ENCODE data around the gene POC1B. TPM values are rescaled to one million over a fixed set of nuclear protein-coding genes. Genes with fewer than 3 reads are reported as not detected.

POC1B gene
- total RNA-seq, 2 experiments from 2014 or later, result 18.8 to 19.2 TPM

GRCh38 chr12:89413234-89413633 is 112.6 kb downstream of the POC1B start:
- H3K4me1 Mint-ChIP-seq, result no peaks in the 10 kb centered on the region

GRCh38 chr12:89412665-89413064 is 113.2 kb downstream of the POC1B start:
- Mint-ChIP-seq H3K27ac (no peak overlapping the region), H3K9me3 (peaks cover 3% of the 10 kb centered on the region), H3K36me3 (peaks cover 6% of the 10 kb centered on the region), H3K4me1 (no peaks in the 10 kb centered on the region), H3K27me3 (no peaks in the 10 kb centered on the region), H3K4me3 (no peak overlapping the region)
- DNase-seq, result no peak

More at GRCh38 chr12:89413234-89413633, 112.6 kb downstream of the POC1B start:
- H3K27me3 Mint-ChIP-seq, result no peaks in the 10 kb centered on the region
- no peak for DNase-seq
- H3K9me3 Mint-ChIP-seq, result no peaks in the 10 kb centered on the region
- H3K27ac Mint-ChIP-seq, result no peak overlapping the region
- no peak overlapping the region for H3K4me3 Mint-ChIP-seq
- H3K36me3 Mint-ChIP-seq, result peaks cover 11% of the 10 kb centered on the region

GRCh38 chr12:89411846-89412245 is 114.0 kb downstream of the POC1B start:
- Mint-ChIP-seq H3K9me3 (peaks cover 3% of the 10 kb centered on the region), H3K4me3 (no peak overlapping the region), H3K36me3 (peaks cover 6% of the 10 kb centered on the region), H3K4me1 (no peaks in the 10 kb centered on the region), H3K27me3 (no peaks in the 10 kb centered on the region), H3K27ac (peak overlapping the region; percentile 2)
- no peak for DNase-seq

GRCh38 chr12:89411234-89411633 is 114.6 kb downstream of the POC1B start:
- no peaks in the 10 kb centered on the region for H3K27me3 Mint-ChIP-seq
- H3K36me3 Mint-ChIP-seq, result peaks cover 6% of the 10 kb centered on the region
- DNase-seq, result no peak
- H3K4me3 Mint-ChIP-seq, result no peak overlapping the region
- no peaks in the 10 kb centered on the region for H3K4me1 Mint-ChIP-seq
- no peak overlapping the region for H3K27ac Mint-ChIP-seq
- peaks cover 3% of the 10 kb centered on the region for H3K9me3 Mint-ChIP-seq

GRCh38 chr12:89405626-89406345 is 120.1 kb downstream of the POC1B start:
- H3K36me3 Mint-ChIP-seq, result peaks cover 13% of the 10 kb centered on the region

GRCh38 chr12:89401433-89402058 is 124.3 kb downstream of the POC1B start:
- Mint-ChIP-seq H3K9me3 (peaks cover 4% of the 10 kb centered on the region), H3K27me3 (no peaks in the 10 kb centered on the region), H3K4me3 (no peak overlapping the region), H3K4me1 (peaks cover 15% of the 10 kb centered on the region), H3K27ac (no peak overlapping the region), H3K36me3 (peaks cover 12% of the 10 kb centered on the region)
- no peak for DNase-seq

More at GRCh38 chr12:89405626-89406345, 120.1 kb downstream of the POC1B start:
- no peak for DNase-seq
- Mint-ChIP-seq H3K27ac (no peak overlapping the region), H3K4me3 (no peak overlapping the region), H3K27me3 (no peaks in the 10 kb centered on the region), H3K4me1 (no peaks in the 10 kb centered on the region), H3K9me3 (peaks cover 6% of the 10 kb centered on the region)

GRCh38 chr12:89400415-89400814 is 125.4 kb downstream of the POC1B start:
- peaks cover 12% of the 10 kb centered on the region for H3K36me3 Mint-ChIP-seq
- no peak overlapping the region for H3K4me3 Mint-ChIP-seq
- H3K4me1 Mint-ChIP-seq, result peaks cover 18% of the 10 kb centered on the region
- no peak overlapping the region for H3K27ac Mint-ChIP-seq
- H3K9me3 Mint-ChIP-seq, result peaks cover 4% of the 10 kb centered on the region
- DNase-seq, result no peak
- H3K27me3 Mint-ChIP-seq, result no peaks in the 10 kb centered on the region

- H3K9me3 Mint-ChIP-seq, result no peaks in the 10 kb centered on the region
- H3K36me3 Mint-ChIP-seq, result peaks cover 7% of the 10 kb centered on the region
- peaks cover 24% of the 10 kb centered on the region for H3K4me1 Mint-ChIP-seq
- no peak overlapping the region for H3K27ac Mint-ChIP-seq
- DNase-seq, result no peak
- no peaks in the 10 kb centered on the region for H3K27me3 Mint-ChIP-seq
- no peak overlapping the region for H3K4me3 Mint-ChIP-seq
These were observed 130.1 kb downstream of the POC1B start for GRCh38 chr12:89395712-89396111.

GRCh38 chr12:89393551-89394121 is 132.2 kb downstream of the POC1B start:
- H3K27me3 Mint-ChIP-seq, result no peaks in the 10 kb centered on the region
- no peak for DNase-seq
- H3K9me3 Mint-ChIP-seq, result no peaks in the 10 kb centered on the region
- H3K4me1 Mint-ChIP-seq, result peaks cover 33% of the 10 kb centered on the region
- H3K4me3 Mint-ChIP-seq, result no peak overlapping the region
- H3K27ac Mint-ChIP-seq, result no peak overlapping the region
- H3K36me3 Mint-ChIP-seq, result peaks cover 4% of the 10 kb centered on the region

- H3K9me3 Mint-ChIP-seq, result no peaks in the 10 kb centered on the region
- DNase-seq, result no peak
- peaks cover 2% of the 10 kb centered on the region for H3K36me3 Mint-ChIP-seq
- H3K4me3 Mint-ChIP-seq, result no peak overlapping the region
- H3K27me3 Mint-ChIP-seq, result no peaks in the 10 kb centered on the region
- peaks cover 22% of the 10 kb centered on the region for H3K4me1 Mint-ChIP-seq
- no peak overlapping the region for H3K27ac Mint-ChIP-seq
These were observed 133.5 kb downstream of the POC1B start for GRCh38 chr12:89392391-89392790.

- Mint-ChIP-seq H3K27me3 (no peaks in the 10 kb centered on the region), H3K9me3 (no peaks in the 10 kb centered on the region), H3K36me3 (peaks cover 2% of the 10 kb centered on the region), H3K27ac (no peak overlapping the region), H3K4me3 (no peak overlapping the region), H3K4me1 (peaks cover 19% of the 10 kb centered on the region)
- no peak for DNase-seq
These were observed 134.0 kb downstream of the POC1B start for GRCh38 chr12:89391726-89392336.

- Mint-ChIP-seq H3K4me1 (peaks cover 15% of the 10 kb centered on the region), H3K9me3 (no peaks in the 10 kb centered on the region), H3K36me3 (peaks cover 2% of the 10 kb centered on the region), H3K27me3 (no peaks in the 10 kb centered on the region), H3K4me3 (no peak overlapping the region), H3K27ac (no peak overlapping the region)
- peak; percentile 8 for DNase-seq
These were observed 134.8 kb downstream of the POC1B start for GRCh38 chr12:89390802-89391673.

- H3K36me3 Mint-ChIP-seq, result peaks cover 2% of the 10 kb centered on the region
- H3K9me3 Mint-ChIP-seq, result no peaks in the 10 kb centered on the region
- no peaks in the 10 kb centered on the region for H3K27me3 Mint-ChIP-seq
- no peak overlapping the region for H3K27ac Mint-ChIP-seq
- no peak for DNase-seq
- peaks cover 15% of the 10 kb centered on the region for H3K4me1 Mint-ChIP-seq
- no peak overlapping the region for H3K4me3 Mint-ChIP-seq
These were observed 135.8 kb downstream of the POC1B start for GRCh38 chr12:89389755-89390661.

- H3K4me1 Mint-ChIP-seq, result peaks cover 13% of the 10 kb centered on the region
- H3K27ac Mint-ChIP-seq, result no peak overlapping the region
- no peaks in the 10 kb centered on the region for H3K9me3 Mint-ChIP-seq
- no peaks in the 10 kb centered on the region for H3K27me3 Mint-ChIP-seq
- no peaks in the 10 kb centered on the region for H3K36me3 Mint-ChIP-seq
- DNase-seq, result no peak
- H3K4me3 Mint-ChIP-seq, result no peak overlapping the region
These were observed 139.7 kb downstream of the POC1B start for GRCh38 chr12:89386138-89386537.
